ENCODE results near the gene LYPD6B. TPM values are rescaled to one million over a fixed set of nuclear protein-coding genes. Genes with fewer than 3 reads are reported as not detected.

LYPD6B gene
- total and polyA plus RNA-seq, 2 donors from 2014 or later: 9.4 to 17.6 TPM

DNA sequence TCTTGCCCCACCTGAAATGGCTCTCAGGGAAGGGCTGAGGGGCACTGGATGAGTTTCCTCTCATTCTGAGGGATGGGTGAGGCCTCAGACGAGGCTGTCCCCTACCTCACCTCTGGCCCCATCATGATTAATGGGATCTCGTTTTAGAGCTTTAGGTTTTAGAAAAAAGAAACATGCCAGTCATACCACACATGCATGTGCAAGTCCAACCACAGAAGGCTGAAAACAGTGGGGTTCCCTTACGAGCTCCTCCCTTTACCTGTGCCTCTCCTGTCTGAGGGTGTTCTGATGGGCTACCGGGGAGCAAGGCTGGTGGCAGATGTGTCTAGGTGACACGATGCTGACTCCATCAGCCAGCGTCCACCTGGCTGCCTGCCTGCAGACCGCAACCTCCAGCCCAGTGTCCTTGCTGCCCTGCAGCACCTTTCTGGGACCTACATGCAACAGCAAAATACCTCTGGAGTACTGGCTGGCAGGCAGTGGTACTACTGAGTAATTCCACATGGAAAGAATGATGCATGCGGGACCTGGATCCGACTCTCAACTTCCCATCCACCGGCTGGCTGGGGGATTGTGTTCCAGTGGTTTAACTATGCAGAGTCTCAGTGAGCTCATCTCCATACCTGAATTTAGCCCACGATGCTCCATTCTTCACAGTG lies 9.1 kb upstream of the LYPD6B start:
- H3K27me3 ChIP-seq (ENCODE audit: control insufficient read depth, insufficient read depth, low read length): no peaks in the 10 kb centered on the region
- H3K9ac ChIP-seq (ENCODE audit: low read length in 3 of 3): no peak overlapping the region
- no peaks in the 10 kb centered on the region for H3K36me3 ChIP-seq (ENCODE audit: control insufficient read depth in 2 of 3, insufficient read depth in 3 of 3, low read length in 3 of 3)
- H3K4me1 ChIP-seq (ENCODE audit: control insufficient read depth in 2 of 3, insufficient read depth in 2 of 3, low read depth in 1 of 3, low read length in 3 of 3): no peaks in the 10 kb centered on the region
- DNase-seq: no peak
- no peak overlapping the region for H3K4me3 ChIP-seq (ENCODE audit: low read length in 3 of 3)
- H3K9me3 ChIP-seq (ENCODE audit: control insufficient read depth in 2 of 3, insufficient read depth in 1 of 3, low read length in 3 of 3): no peaks in the 10 kb centered on the region
- no peak for TF ChIP-seq CTCF (IDR thresholded peaks at IDR 0.05; ENCODE audit: borderline replicate concordance, extremely low read depth, insufficient read depth)
- intact Hi-C loops (cut with DNase I): no loop called here
- no peak for FAIRE-seq
- H3K27ac ChIP-seq (ENCODE audit: low read depth in 2 of 2, low read length in 2 of 2): no peak overlapping the region

DNA sequence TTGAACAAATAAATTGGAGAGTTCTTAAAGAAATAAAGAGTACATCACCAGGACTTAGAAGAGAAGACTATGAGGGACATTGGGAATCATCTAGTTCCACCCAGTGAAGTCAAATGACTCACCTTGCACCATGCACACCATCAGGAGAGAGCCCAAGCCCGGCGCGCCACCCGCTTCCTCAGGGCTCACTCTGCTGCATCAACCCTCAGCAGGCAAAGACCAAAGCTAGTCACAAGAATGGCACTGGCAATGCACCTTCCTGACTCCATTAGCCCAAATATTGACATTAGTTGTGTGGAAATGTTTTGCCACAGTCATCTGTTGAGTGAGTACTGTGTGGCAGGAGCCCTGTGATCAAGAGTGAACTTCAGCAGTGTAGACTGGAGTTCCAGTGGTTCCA lies 7.1 kb upstream of the LYPD6B start:
- DNase-seq (no peak), FAIRE-seq (no peak)
- no peak for TF ChIP-seq CTCF (IDR thresholded peaks at IDR 0.05; ENCODE audit: borderline replicate concordance, extremely low read depth, insufficient read depth)
- no peaks in the 10 kb centered on the region for H3K9me3 ChIP-seq (ENCODE audit: control insufficient read depth in 2 of 3, insufficient read depth in 1 of 3, low read length in 3 of 3)
- intact Hi-C loops (cut with DNase I): no loop called here
- H3K27me3 ChIP-seq (ENCODE audit: control insufficient read depth, insufficient read depth, low read length): no peaks in the 10 kb centered on the region
- H3K27ac ChIP-seq (ENCODE audit: low read depth in 2 of 2, low read length in 2 of 2): no peak overlapping the region
- no peak overlapping the region for H3K9ac ChIP-seq (ENCODE audit: low read length in 3 of 3)
- no peaks in the 10 kb centered on the region for H3K36me3 ChIP-seq (ENCODE audit: control insufficient read depth in 2 of 3, insufficient read depth in 3 of 3, low read length in 3 of 3)
- H3K4me1 ChIP-seq (ENCODE audit: control insufficient read depth in 2 of 3, insufficient read depth in 2 of 3, low read depth in 1 of 3, low read length in 3 of 3): no peaks in the 10 kb centered on the region
- no peak overlapping the region for H3K4me3 ChIP-seq (ENCODE audit: low read length in 3 of 3)

DNA sequence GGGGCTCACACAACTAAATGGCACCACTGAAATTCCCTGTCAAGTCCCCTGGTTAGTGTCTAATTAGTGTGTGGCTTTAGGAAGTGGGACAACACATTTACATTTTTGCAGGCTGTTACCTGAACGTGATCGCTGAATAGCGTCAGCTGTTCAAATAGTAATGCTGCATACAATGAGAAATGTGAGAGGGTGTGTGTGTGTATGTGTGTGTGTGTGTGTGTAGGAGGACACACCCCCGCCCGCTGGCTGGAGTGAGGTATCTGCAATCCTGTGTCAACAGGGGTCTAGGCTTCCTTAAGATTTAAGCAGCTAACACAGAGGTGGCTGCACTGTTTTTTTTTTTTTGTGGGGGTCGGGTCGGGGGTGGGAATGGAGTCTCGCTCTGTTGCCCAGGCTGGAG lies 4.8 kb upstream of the LYPD6B start:
- H3K36me3 ChIP-seq (ENCODE audit: control insufficient read depth in 2 of 3, insufficient read depth in 3 of 3, low read length in 3 of 3): no peaks in the 10 kb centered on the region
- H3K4me1 ChIP-seq (ENCODE audit: control insufficient read depth in 2 of 3, insufficient read depth in 2 of 3, low read depth in 1 of 3, low read length in 3 of 3): no peaks in the 10 kb centered on the region
- peak in 4 of 5 donors; percentile 82 to 86 (median 84) for DNase-seq
- no peak overlapping the region for H3K9ac ChIP-seq (ENCODE audit: low read length in 3 of 3)
- no peaks in the 10 kb centered on the region for H3K9me3 ChIP-seq (ENCODE audit: control insufficient read depth in 2 of 3, insufficient read depth in 1 of 3, low read length in 3 of 3)
- no peak overlapping the region for H3K27ac ChIP-seq (ENCODE audit: low read depth in 2 of 2, low read length in 2 of 2)
- intact Hi-C loops (cut with DNase I): no loop called here
- no peak for FAIRE-seq
- H3K4me3 ChIP-seq (ENCODE audit: low read length in 3 of 3): no peak overlapping the region
- no peaks in the 10 kb centered on the region for H3K27me3 ChIP-seq (ENCODE audit: control insufficient read depth, insufficient read depth, low read length)
- no peak for TF ChIP-seq CTCF (IDR thresholded peaks at IDR 0.05; ENCODE audit: borderline replicate concordance, extremely low read depth, insufficient read depth)

DNA sequence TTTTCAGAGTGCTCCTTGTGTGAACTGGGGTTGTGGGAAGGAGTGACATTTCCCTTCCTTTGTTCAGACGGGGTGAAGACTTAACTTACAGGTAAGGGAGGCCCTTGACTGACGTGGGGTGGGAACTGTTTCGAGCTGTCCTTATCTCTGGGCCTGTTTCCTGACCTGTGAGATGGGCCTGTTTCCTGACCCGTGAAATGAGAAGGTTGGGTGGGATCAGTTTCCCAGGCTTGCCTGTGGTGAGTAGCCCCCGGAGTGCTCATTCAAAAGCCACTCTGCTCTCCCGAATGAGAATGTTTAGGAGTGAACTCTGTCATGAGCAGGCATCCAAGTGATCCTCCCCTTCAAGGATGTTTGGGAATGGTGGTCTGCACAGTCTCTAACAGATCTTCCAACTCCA lies 4.1 kb upstream of the LYPD6B start:
- Histone ChIP-seq H3K9ac (ENCODE audit: low read length in 3 of 3) (no peak overlapping the region), H3K27ac (ENCODE audit: low read depth in 2 of 2, low read length in 2 of 2) (no peak overlapping the region), H3K36me3 (ENCODE audit: control insufficient read depth in 2 of 3, insufficient read depth in 3 of 3, low read length in 3 of 3) (no peaks in the 10 kb centered on the region), H3K4me1 (ENCODE audit: control insufficient read depth in 2 of 3, insufficient read depth in 2 of 3, low read depth in 1 of 3, low read length in 3 of 3) (no peaks in the 10 kb centered on the region), H3K4me3 (ENCODE audit: low read length in 3 of 3) (no peak overlapping the region), H3K27me3 (ENCODE audit: control insufficient read depth, insufficient read depth, low read length) (no peaks in the 10 kb centered on the region), H3K9me3 (ENCODE audit: control insufficient read depth in 2 of 3, insufficient read depth in 1 of 3, low read length in 3 of 3) (no peaks in the 10 kb centered on the region)
- intact Hi-C loops (cut with DNase I): no loop called here
- FAIRE-seq (no peak), DNase-seq (no peak)
- TF ChIP-seq CTCF (IDR thresholded peaks at IDR 0.05; ENCODE audit: borderline replicate concordance, extremely low read depth, insufficient read depth): no peak

Measured in kidney (tissue), 14 donors.